Left ventricle myocardium inferior (tissue), 1 donor: ENCODE measurements around the gene PET100. TPM values are rescaled to one million over a fixed set of nuclear protein-coding genes. Genes with fewer than 3 reads are reported as not detected.
A peak's percentile ranks its signal among the peaks of the same experiment; 100 is the strongest.

ENCODE experiments used
- DNase-seq: peaks from one replicate; pipeline ENCODE4 v3.0.0-alpha.2; 2020
- H3K27ac ChIP-seq: fragments of 200-600 bp; replicated peaks from 2 replicates; pipeline ENCODE4 v1.8.0; 2021
- H3K27me3 ChIP-seq: fragments of 200-600 bp; 2 replicates; pipeline ENCODE4 v1.8.0; 2021; ENCODE audit warnings: low read depth
- H3K36me3 ChIP-seq: fragments of 200-600 bp; 2 replicates; pipeline ENCODE4 v1.8.0; 2021
- H3K4me1 ChIP-seq: fragments of 200-600 bp; 2 replicates; pipeline ENCODE4 v1.8.0; 2021
- H3K4me3 ChIP-seq: fragments of 200-600 bp; 2 replicates; pipeline ENCODE4 v1.8.0; 2021; ENCODE audit warnings: mild to moderate bottlenecking, moderate library complexity
- H3K9me3 ChIP-seq: fragments of 200-600 bp; replicated peaks from 2 replicates; pipeline ENCODE4 v1.8.0; 2021
- intact Hi-C: fragments of 100-400 bp; cut with micrococcal nuclease; formaldehyde crosslinking; loops from one replicate; pipeline ENCODE4 v1.11.0; 2022
- microRNA-seq: library from miRNA; unstranded; fragments of <30 nt; microRNA quantifications from one replicate; pipeline ENCODE4 v1.2.0, GENCODE V29; 2020
- total RNA-seq: library from RNA; stranded (reverse); fragmentation: NEBNext Ultra II Directional; extraction: Animal tissue kit (Norgen Biotek cat#: 25700); gene quantifications from one replicate; pipeline ENCODE4 v1.2.1, GENCODE V29; 2021
- TF ChIP-seq, protein P1 (sequence below): fragments of 200-600 bp; IDR thresholded peaks from 2 replicates; pipeline ENCODE4 v1.8.0; 2021; ENCODE audit warnings: antibody characterized with exemption, mild to moderate bottlenecking, borderline replicate concordance
- donor health status: DM: no; HTN: yes; CAD: no; lungs with severe emphysema.

Gene PET100
- total RNA-seq, 1 donor from 2014 or later: 197 TPM

GRCh38 chr19:7680606-7681339, 51.2 kb downstream of the PET100 start, which contains the start of gene TRAPPC5:
Gene TRAPPC5 (plus strand): TSS chr19:7680833. CDS start chr19:7682254, 1,421 bp downstream.
- Histone ChIP-seq H3K4me1 (peaks cover 21% of the 10 kb centered on the region), H3K4me3 (peak within 1 kb of the TSS; percentile 97), H3K36me3 (peaks cover 19% of the 10 kb centered on the region), H3K27me3 (peaks cover 40% of the 10 kb centered on the region), H3K27ac (peak within 1 kb of the TSS; percentile 87), H3K9me3 (no peaks in the 10 kb centered on the region)
- DNase-seq: peak; percentile 86
- intact Hi-C loops: no loop called here
- TF ChIP-seq, protein P1, sequence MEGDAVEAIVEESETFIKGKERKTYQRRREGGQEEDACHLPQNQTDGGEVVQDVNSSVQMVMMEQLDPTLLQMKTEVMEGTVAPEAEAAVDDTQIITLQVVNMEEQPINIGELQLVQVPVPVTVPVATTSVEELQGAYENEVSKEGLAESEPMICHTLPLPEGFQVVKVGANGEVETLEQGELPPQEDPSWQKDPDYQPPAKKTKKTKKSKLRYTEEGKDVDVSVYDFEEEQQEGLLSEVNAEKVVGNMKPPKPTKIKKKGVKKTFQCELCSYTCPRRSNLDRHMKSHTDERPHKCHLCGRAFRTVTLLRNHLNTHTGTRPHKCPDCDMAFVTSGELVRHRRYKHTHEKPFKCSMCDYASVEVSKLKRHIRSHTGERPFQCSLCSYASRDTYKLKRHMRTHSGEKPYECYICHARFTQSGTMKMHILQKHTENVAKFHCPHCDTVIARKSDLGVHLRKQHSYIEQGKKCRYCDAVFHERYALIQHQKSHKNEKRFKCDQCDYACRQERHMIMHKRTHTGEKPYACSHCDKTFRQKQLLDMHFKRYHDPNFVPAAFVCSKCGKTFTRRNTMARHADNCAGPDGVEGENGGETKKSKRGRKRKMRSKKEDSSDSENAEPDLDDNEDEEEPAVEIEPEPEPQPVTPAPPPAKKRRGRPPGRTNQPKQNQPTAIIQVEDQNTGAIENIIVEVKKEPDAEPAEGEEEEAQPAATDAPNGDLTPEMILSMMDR: peak; percentile 99

Small RNAs within 50 kb of the gene (microRNA-seq; reads per million reads assigned to microRNA genes)
- not detected for gene MIR6792

Other genes starting within 250 kb of the PET100 start
- 1.2 TPM for gene PEX11G, start 140.8 kb upstream of the PET100 start, total RNA-seq
- 88.5 TPM for gene ZNF358, start 113.7 kb upstream of the PET100 start, total RNA-seq
- 16.8 TPM for gene MCOLN1, start 107.2 kb upstream of the PET100 start, total RNA-seq
- gene PNPLA6, start 94.1 kb upstream of the PET100 start, total RNA-seq: 52.7 TPM
- 0.60 TPM for gene CAMSAP3, start 33.9 kb upstream of the PET100 start, total RNA-seq
- 24.4 TPM for gene XAB2, start 248 bp upstream of the PET100 start, total RNA-seq
- 2.7 TPM for gene PCP2, start 3.9 kb downstream of the PET100 start, total RNA-seq
- 4.5 TPM for gene STXBP2, start 7.3 kb downstream of the PET100 start, total RNA-seq
- 0.99 TPM for gene RETN, start 39.3 kb downstream of the PET100 start, total RNA-seq
- gene MCEMP1, start 47.3 kb downstream of the PET100 start, total RNA-seq: 0.60 TPM
- gene TRAPPC5, start 51.0 kb downstream of the PET100 start, total RNA-seq: 116 TPM
- 0.30 TPM for gene FCER2, start 72.3 kb downstream of the PET100 start, total RNA-seq
- 0.71 TPM for gene CLEC4G, start 102.3 kb downstream of the PET100 start, total RNA-seq
- gene CD209, start 117.7 kb downstream of the PET100 start, total RNA-seq: 7.0 TPM
- gene CLEC4M, start 133.4 kb downstream of the PET100 start, total RNA-seq: not detected
- 22.9 TPM for gene EVI5L, start 200.4 kb downstream of the PET100 start, total RNA-seq
- not detected for gene PRR36, start 244.6 kb downstream of the PET100 start, total RNA-seq